Measurements from ENCODE around the gene TEX26. TPM values are rescaled to one million over a fixed set of nuclear protein-coding genes. Genes with fewer than 3 reads are reported as not detected.

Gene TEX26
- total and polyA plus RNA-seq, 10 of the 15 experiments (the other 5 are each of a cell fraction or from before 2014, with no cell fraction given), result not detected

GRCh38 chr13:30943881-30944280 lies 11.4 kb downstream of the TEX26 start:
- RAD21 ChIA-PET (ENCODE audit: unreplicated experiment), result no interaction called here
- POLR2A ChIA-PET, result no interaction called here
- no peaks in the 10 kb centered on the region for H3K79me2 ChIP-seq (ENCODE audit: control insufficient read depth, insufficient read depth, low read length)
- no peak overlapping the region for H2AFZ ChIP-seq (ENCODE audit: control insufficient read depth, low read depth, low read length)
- H3K4me1 ChIP-seq (ENCODE audit: control insufficient read depth, insufficient read depth, low read length), result no peaks in the 10 kb centered on the region
- no TSS peak for BruUV-seq (replicated peaks)
- no peak overlapping the region for H3K4me2 ChIP-seq (ENCODE audit: control insufficient read depth, insufficient read depth)
- 24% methylated on average over 3 of the region's 3 CpGs for WGBS (ENCODE audit: insufficient coverage, insufficient replicate concordance, low lambda C conversion rate, missing lambda C conversion rate)
- H3K9ac ChIP-seq (ENCODE audit: control insufficient read depth, insufficient read depth, low read length), result no peak overlapping the region
- no peak overlapping the region for H3K4me3 ChIP-seq
- no peak for ATAC-seq
- H3K9me3 ChIP-seq (replicated peaks; ENCODE audit: control insufficient read depth, insufficient read depth, low read length), result no peaks in the 10 kb centered on the region
- SMC1A ChIA-PET (ENCODE audit: uncharacterized antibody, unreplicated experiment), result no interaction called here
- no peaks in the 10 kb centered on the region for H4K20me1 ChIP-seq (ENCODE audit: control insufficient read depth, insufficient read depth)
- CTCF ChIA-PET, result no interaction called here
- no peak for DNase-seq (ENCODE audit: low read depth, low spot score)
- no peaks in the 10 kb centered on the region for H3K27me3 ChIP-seq (replicated peaks in 1 of 2; ENCODE audit: control insufficient read depth in 2 of 2, insufficient read depth in 2 of 2, low read length in 1 of 2)
- intact Hi-C loops (cut with micrococcal nuclease; ENCODE audit: unreplicated experiment) (no loop called here), in situ Hi-C loops (cut with MboI) (no loop called here)
- no peak for FAIRE-seq
- no peak overlapping the region for H3K27ac ChIP-seq (ENCODE audit: control insufficient read depth, insufficient read depth)
- no peaks in the 10 kb centered on the region for H3K36me3 ChIP-seq (ENCODE audit: control insufficient read depth in 2 of 2, insufficient read depth in 2 of 2, low read length in 1 of 2)
- TF ChIP-seq RBBP5 (conservative IDR thresholded peaks at IDR 0.05) (no peak), CREB1 (IDR thresholded peaks at IDR 0.05; ENCODE audit: low read depth) (no peak), GABPA (IDR thresholded peaks at IDR 0.05; ENCODE audit: low read depth) (no peak), SP1 (IDR thresholded peaks at IDR 0.05; ENCODE audit: low read depth, low read length) (no peak)

- H3K9ac ChIP-seq (ENCODE audit: control insufficient read depth, insufficient read depth, low read length), result no peak overlapping the region
- no peaks in the 10 kb centered on the region for H3K9me3 ChIP-seq (replicated peaks; ENCODE audit: control insufficient read depth, insufficient read depth, low read length)
- no peak overlapping the region for H3K4me3 ChIP-seq
- ATAC-seq, result no peak
- RAD21 ChIA-PET (ENCODE audit: unreplicated experiment), result no interaction called here
- intact Hi-C loops (cut with micrococcal nuclease; ENCODE audit: unreplicated experiment) (no loop called here), in situ Hi-C loops (cut with MboI) (no loop called here)
- CTCF ChIA-PET, result no interaction called here
- no peak for DNase-seq (ENCODE audit: low read depth, low spot score)
- H2AFZ ChIP-seq (ENCODE audit: control insufficient read depth, low read depth, low read length), result no peak overlapping the region
- H4K20me1 ChIP-seq (ENCODE audit: control insufficient read depth, insufficient read depth), result no peaks in the 10 kb centered on the region
- no peaks in the 10 kb centered on the region for H3K4me1 ChIP-seq (ENCODE audit: control insufficient read depth, insufficient read depth, low read length)
- SMC1A ChIA-PET (ENCODE audit: uncharacterized antibody, unreplicated experiment), result no interaction called here
- 32% methylated on average over 5 of the region's 5 CpGs for WGBS (ENCODE audit: insufficient coverage, insufficient replicate concordance, low lambda C conversion rate, missing lambda C conversion rate)
- H3K27me3 ChIP-seq (replicated peaks in 1 of 2; ENCODE audit: control insufficient read depth in 2 of 2, insufficient read depth in 2 of 2, low read length in 1 of 2), result no peaks in the 10 kb centered on the region; a peak in 1 of 4 replicates
- FAIRE-seq, result no peak
- H3K27ac ChIP-seq (ENCODE audit: control insufficient read depth, insufficient read depth), result no peak overlapping the region
- H3K36me3 ChIP-seq (ENCODE audit: control insufficient read depth in 2 of 2, insufficient read depth in 2 of 2, low read length in 1 of 2), result no peaks in the 10 kb centered on the region
- no peaks in the 10 kb centered on the region for H3K79me2 ChIP-seq (ENCODE audit: control insufficient read depth, insufficient read depth, low read length)
- POLR2A ChIA-PET, result no interaction called here
- no TSS peak for BruUV-seq (replicated peaks)
- H3K4me2 ChIP-seq (ENCODE audit: control insufficient read depth, insufficient read depth), result no peak overlapping the region
- no peak for TF ChIP-seq NFIC (IDR thresholded peaks at IDR 0.05; ENCODE audit: low read depth, low read length)
- TF ChIP-seq CUX1 (IDR thresholded peaks at IDR 0.05; ENCODE audit: insufficient replicate concordance, low read depth, low read length), result no peak
- TF ChIP-seq, protein P1, sequence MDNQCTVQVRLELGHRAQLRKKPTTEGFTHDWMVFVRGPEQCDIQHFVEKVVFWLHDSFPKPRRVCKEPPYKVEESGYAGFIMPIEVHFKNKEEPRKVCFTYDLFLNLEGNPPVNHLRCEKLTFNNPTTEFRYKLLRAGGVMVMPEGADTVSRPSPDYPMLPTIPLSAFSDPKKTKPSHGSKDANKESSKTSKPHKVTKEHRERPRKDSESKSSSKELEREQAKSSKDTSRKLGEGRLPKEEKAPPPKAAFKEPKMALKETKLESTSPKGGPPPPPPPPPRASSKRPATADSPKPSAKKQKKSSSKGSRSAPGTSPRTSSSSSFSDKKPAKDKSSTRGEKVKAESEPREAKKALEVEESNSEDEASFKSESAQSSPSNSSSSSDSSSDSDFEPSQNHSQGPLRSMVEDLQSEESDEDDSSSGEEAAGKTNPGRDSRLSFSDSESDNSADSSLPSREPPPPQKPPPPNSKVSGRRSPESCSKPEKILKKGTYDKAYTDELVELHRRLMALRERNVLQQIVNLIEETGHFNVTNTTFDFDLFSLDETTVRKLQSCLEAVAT (IDR thresholded peaks at IDR 0.05), result no peak
- no peak for TF ChIP-seq PAX8 (IDR thresholded peaks at IDR 0.05)
- no peak for TF ChIP-seq NFYA (IDR thresholded peaks at IDR 0.05; ENCODE audit: borderline replicate concordance, low read depth, low read length)
- no peak for TF ChIP-seq ETV6 (conservative IDR thresholded peaks at IDR 0.05 in 1 of 2, IDR thresholded peaks at IDR 0.05 in 1 of 2; ENCODE audit: borderline replicate concordance in 1 of 2, low read depth in 1 of 2)
- no peak for TF ChIP-seq SREBF1 (IDR thresholded peaks at IDR 0.05; ENCODE audit: low read length)
Measured at GRCh38 chr13:30957258-30957943, 24.9 kb downstream of the TEX26 start.

All from GM12878 (cell line).